Hepatocyte (in vitro differentiated cells): ENCODE data around the gene VTA1. TPM values are rescaled to one million over a fixed set of nuclear protein-coding genes. Genes with fewer than 3 reads are reported as not detected.

Source experiments
- DNase-seq: peaks from one replicate; pipeline ENCODE4 v3.0.0-alpha.2; 2016; ENCODE audit warnings: low spot score
- H2AFZ ChIP-seq: fragments of 200-600 bp; sonication (generic); 2 replicates; pipeline ENCODE4 v1.6.0; 2016; ENCODE audit warnings: antibody characterized with exemption, mild to moderate bottlenecking
- H3K27ac ChIP-seq: fragments of 200-600 bp; sonication (generic); 2 replicates; pipeline ENCODE4 v1.5.1; 2016; ENCODE audit warnings: mild to moderate bottlenecking
- H3K27me3 ChIP-seq: fragments of 200-600 bp; sonication (generic); 2 replicates; pipeline ENCODE4 v1.6.1; 2016
- H3K36me3 ChIP-seq: fragments of 200-600 bp; sonication (generic); replicated peaks from 2 replicates; pipeline ENCODE4 v1.5.1; 2016; ENCODE audit warnings: low read depth; ENCODE audit not compliant: insufficient read depth
- H3K4me1 ChIP-seq: fragments of 200-600 bp; sonication (generic); 2 replicates; pipeline ENCODE4 v1.5.1; 2016; ENCODE audit warnings: mild to moderate bottlenecking, moderate library complexity; ENCODE audit not compliant: insufficient read depth
- H3K4me2 ChIP-seq: fragments of 200-600 bp; sonication (generic); 2 replicates; pipeline ENCODE4 v1.6.0; 2016
- H3K4me3 ChIP-seq: fragments of 200-600 bp; sonication (generic); 2 replicates; pipeline ENCODE4 v1.5.1; 2016; ENCODE audit warnings: mild to moderate bottlenecking
- H3K79me2 ChIP-seq: fragments of 200-600 bp; sonication (generic); 2 replicates; pipeline ENCODE4 v1.6.0; 2017; ENCODE audit warnings: mild to moderate bottlenecking
- H3K9me2 ChIP-seq: fragments of 200-600 bp; sonication (generic); replicated peaks from 2 replicates; pipeline ENCODE4 v1.6.0; 2017; ENCODE audit warnings: mild to moderate bottlenecking; ENCODE audit not compliant: insufficient read depth
- H3K9me3 ChIP-seq: fragments of 200-600 bp; sonication (generic); 2 replicates; pipeline ENCODE4 v1.5.1; 2016; ENCODE audit warnings: low read depth, mild to moderate bottlenecking
- H4K20me1 ChIP-seq: fragments of 200-600 bp; sonication (generic); 2 replicates; pipeline ENCODE4 v1.6.0; 2016; ENCODE audit warnings: mild to moderate bottlenecking; ENCODE audit not compliant: insufficient read depth, poor library complexity, severe bottlenecking
- CTCF ChIP-seq: fragments of 200-600 bp; sonication (generic); IDR thresholded peaks from 2 replicates; pipeline ENCODE4 v1.5.1; 2016; ENCODE audit warnings: antibody characterized with exemption, mild to moderate bottlenecking; ENCODE audit not compliant: poor library complexity
- EZH2 ChIP-seq: fragments of 200-600 bp; sonication (generic); IDR thresholded peaks from 2 replicates; pipeline ENCODE4 v1.6.1; 2016; ENCODE audit warnings: antibody characterized with exemption, mild to moderate bottlenecking, borderline replicate concordance
- EZH2phosphoT487 ChIP-seq: fragments of 200-600 bp; sonication (generic); IDR thresholded peaks from one replicate; pipeline ENCODE4 v1.6.1; 2018; ENCODE audit warnings: antibody characterized with exemption, mild to moderate bottlenecking, low read depth, moderate library complexity; ENCODE audit not compliant: unreplicated experiment, severe bottlenecking
- WGBS: methylation state at CpG from one replicate; pipeline ENCODE4 v1.1.6; 2016; ENCODE audit warnings: low lambda C conversion rate; ENCODE audit errors: missing lambda C conversion rate; 5-methylcytosine and 5-hydroxymethylcytosine counted together
- polyA plus RNA-seq: library from polyadenylated mRNA; unstranded; fragments of >200 nt; fragmentation: Nextera tagmentation; extraction: Ambion mirVana; gene quantifications from 2 replicates; pipeline ENCODE4 v1.2.1, GENCODE V29; 2016
- total RNA-seq: library from RNA; depleted of rRNA; stranded (reverse); fragments of >200 nt; gene quantifications from 2 replicates; pipeline ENCODE4 v1.2.3, GENCODE V29; 2014

Gene VTA1
- total and polyA plus RNA-seq, 2 experiments from 2014 or later: 77.6 to 99.2 TPM

- Histone ChIP-seq H3K4me2 (no peak overlapping the region), H3K4me3 (no peak overlapping the region), H3K4me1 (no peaks in the 10 kb centered on the region), H4K20me1 (peaks cover 11% of the 10 kb centered on the region), H2AFZ (no peak overlapping the region), H3K79me2 (peaks cover 60% of the 10 kb centered on the region), H3K27me3 (no peaks in the 10 kb centered on the region), H3K36me3 (no peaks in the 10 kb centered on the region), H3K27ac (no peak overlapping the region), H3K9me3 (no peaks in the 10 kb centered on the region), H3K9me2 (no peaks in the 10 kb centered on the region)
- TF ChIP-seq EZH2: no peak
- TF ChIP-seq CTCF: no peak
- TF ChIP-seq EZH2phosphoT487: no peak
- 90% methylated on average over 4 of the region's 4 CpGs for WGBS
- no peak for DNase-seq
Observed at GRCh38 chr6:142165227-142165626, 18.2 kb downstream of the VTA1 start.

DNA sequence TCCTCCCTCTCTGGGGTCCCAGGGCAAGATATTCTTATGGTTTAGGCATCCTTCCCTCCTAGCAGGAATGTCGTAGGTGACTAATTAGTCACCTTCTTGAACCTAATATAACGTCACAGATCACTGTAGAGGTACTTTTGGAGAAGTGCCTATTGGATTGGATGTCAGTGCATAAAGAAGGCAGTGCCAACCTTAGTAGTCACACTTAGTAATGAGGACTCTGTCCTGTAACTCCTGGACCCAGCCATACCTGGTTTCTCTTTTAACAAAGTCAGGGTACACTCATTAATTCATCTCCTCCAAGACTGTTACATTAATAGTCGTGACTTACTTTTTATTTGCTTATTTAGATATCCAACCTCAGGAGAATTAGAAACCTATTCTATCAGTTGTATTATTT is 20.0 kb downstream of the VTA1 start:
- no peaks in the 10 kb centered on the region for H3K9me3 ChIP-seq
- peaks cover 11% of the 10 kb centered on the region for H4K20me1 ChIP-seq
- no peaks in the 10 kb centered on the region for H3K4me1 ChIP-seq
- no peak for TF ChIP-seq CTCF
- no peak for TF ChIP-seq EZH2phosphoT487
- TF ChIP-seq EZH2: no peak
- H3K27ac ChIP-seq: no peak overlapping the region
- H3K4me3 ChIP-seq: no peak overlapping the region
- no peaks in the 10 kb centered on the region for H3K27me3 ChIP-seq
- no peaks in the 10 kb centered on the region for H3K9me2 ChIP-seq
- WGBS: 93% methylated on average over 3 of the region's 3 CpGs
- no peaks in the 10 kb centered on the region for H3K36me3 ChIP-seq
- H3K79me2 ChIP-seq: peaks cover 42% of the 10 kb centered on the region
- no peak overlapping the region for H2AFZ ChIP-seq
- H3K4me2 ChIP-seq: no peak overlapping the region
- no peak for DNase-seq

GRCh38 chr6:142167486-142167885 is 20.4 kb downstream of the VTA1 start:
- peaks cover 7% of the 10 kb centered on the region for H4K20me1 ChIP-seq
- H3K36me3 ChIP-seq: no peaks in the 10 kb centered on the region
- no peak overlapping the region for H2AFZ ChIP-seq
- H3K9me3 ChIP-seq: no peaks in the 10 kb centered on the region
- H3K4me3 ChIP-seq: no peak overlapping the region
- H3K9me2 ChIP-seq: no peaks in the 10 kb centered on the region
- no peak for TF ChIP-seq EZH2
- TF ChIP-seq EZH2phosphoT487: no peak
- TF ChIP-seq CTCF: no peak
- H3K4me2 ChIP-seq: no peak overlapping the region
- 79% methylated on average over 2 of the region's 2 CpGs for WGBS
- no peaks in the 10 kb centered on the region for H3K4me1 ChIP-seq
- no peaks in the 10 kb centered on the region for H3K27me3 ChIP-seq
- peaks cover 37% of the 10 kb centered on the region for H3K79me2 ChIP-seq
- no peak overlapping the region for H3K27ac ChIP-seq
- DNase-seq: no peak

DNA sequence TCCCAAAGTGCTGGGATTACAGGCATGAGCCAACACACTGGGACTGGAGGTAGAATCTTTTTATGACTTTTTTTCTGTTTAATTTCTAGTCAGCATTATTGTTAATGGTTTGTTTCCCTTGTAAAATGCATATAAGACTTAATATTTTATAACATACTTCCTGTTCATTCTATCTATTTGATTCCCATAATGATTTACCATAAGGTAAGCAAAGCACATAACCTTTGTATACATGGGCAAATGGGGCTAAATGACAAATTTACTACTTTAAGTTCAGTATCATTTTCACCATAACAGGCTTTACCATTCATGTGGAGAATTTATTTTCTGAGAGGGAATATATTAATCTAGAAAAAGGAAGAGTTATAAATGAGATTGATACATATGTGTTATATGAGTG is 24.3 kb downstream of the VTA1 start:
- H3K9me2 ChIP-seq: no peaks in the 10 kb centered on the region
- no peaks in the 10 kb centered on the region for H3K9me3 ChIP-seq
- no peaks in the 10 kb centered on the region for H3K27me3 ChIP-seq
- no peak overlapping the region for H3K27ac ChIP-seq
- no peaks in the 10 kb centered on the region for H3K36me3 ChIP-seq
- H3K4me1 ChIP-seq: no peaks in the 10 kb centered on the region
- no peaks in the 10 kb centered on the region for H4K20me1 ChIP-seq
- DNase-seq: no peak
- no peak for TF ChIP-seq EZH2
- TF ChIP-seq CTCF: no peak
- no peak for TF ChIP-seq EZH2phosphoT487
- H3K4me2 ChIP-seq: no peak overlapping the region
- H2AFZ ChIP-seq: no peak overlapping the region
- no peak overlapping the region for H3K4me3 ChIP-seq
- peaks cover 2% of the 10 kb centered on the region for H3K79me2 ChIP-seq
